Measurements from ENCODE around the gene TSPAN9.

DNA sequence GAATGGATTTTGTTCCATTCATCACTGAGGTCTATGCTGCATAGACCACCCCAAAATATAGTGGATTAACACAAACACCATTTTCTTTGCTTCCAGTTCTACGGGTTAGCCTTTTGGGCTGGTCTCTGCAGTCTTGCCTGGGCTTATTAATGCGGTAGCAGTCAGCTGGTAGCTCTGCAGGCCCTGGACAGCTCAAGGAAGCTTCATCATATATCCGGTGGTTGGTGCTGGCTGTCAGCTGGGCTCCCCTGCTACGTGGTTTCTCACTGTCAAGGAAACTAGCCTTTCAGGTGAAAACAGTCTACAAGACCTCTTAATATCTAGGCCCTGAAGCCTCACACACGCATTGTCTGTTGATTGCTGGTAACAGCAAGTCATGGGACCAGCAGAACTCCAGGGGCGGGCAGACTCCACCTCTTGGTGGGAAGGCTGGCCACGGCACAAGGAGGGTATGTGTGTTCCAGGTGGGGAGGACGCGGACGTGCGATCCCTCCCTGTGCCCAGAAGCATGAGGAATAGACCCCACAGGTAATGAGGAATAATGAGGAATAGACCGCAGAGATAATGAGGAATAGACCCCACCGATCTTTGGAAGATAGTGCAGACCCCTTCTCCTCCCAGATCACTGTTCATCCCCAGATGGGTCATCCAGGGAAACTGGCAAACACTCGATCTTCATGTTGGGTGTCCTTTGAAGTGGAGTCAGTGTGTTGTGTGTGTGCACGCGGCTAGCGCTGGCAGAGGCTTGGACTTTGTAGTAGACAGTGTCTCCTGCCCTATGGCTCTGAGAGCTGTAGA lies 13.3 kb downstream of the TSPAN9 start:
- TF ChIP-seq EZH2 (IDR thresholded peaks at IDR 0.05; ENCODE audit: insufficient read depth, low read length): no peak
- TF ChIP-seq, protein P1, sequence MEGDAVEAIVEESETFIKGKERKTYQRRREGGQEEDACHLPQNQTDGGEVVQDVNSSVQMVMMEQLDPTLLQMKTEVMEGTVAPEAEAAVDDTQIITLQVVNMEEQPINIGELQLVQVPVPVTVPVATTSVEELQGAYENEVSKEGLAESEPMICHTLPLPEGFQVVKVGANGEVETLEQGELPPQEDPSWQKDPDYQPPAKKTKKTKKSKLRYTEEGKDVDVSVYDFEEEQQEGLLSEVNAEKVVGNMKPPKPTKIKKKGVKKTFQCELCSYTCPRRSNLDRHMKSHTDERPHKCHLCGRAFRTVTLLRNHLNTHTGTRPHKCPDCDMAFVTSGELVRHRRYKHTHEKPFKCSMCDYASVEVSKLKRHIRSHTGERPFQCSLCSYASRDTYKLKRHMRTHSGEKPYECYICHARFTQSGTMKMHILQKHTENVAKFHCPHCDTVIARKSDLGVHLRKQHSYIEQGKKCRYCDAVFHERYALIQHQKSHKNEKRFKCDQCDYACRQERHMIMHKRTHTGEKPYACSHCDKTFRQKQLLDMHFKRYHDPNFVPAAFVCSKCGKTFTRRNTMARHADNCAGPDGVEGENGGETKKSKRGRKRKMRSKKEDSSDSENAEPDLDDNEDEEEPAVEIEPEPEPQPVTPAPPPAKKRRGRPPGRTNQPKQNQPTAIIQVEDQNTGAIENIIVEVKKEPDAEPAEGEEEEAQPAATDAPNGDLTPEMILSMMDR (IDR thresholded peaks at IDR 0.05; ENCODE audit: insufficient read depth, low read depth, low read length): no peak
